Measurements from ENCODE around the gene SPG11.
"Not testable (repeated sequence)": the region's sequence is repeated elsewhere in the genome, so short reads cannot be mapped to it uniquely, and the experiment has no call there.

SPG11 gene

GRCh38 chr15:44554934-44555723 is 108.3 kb downstream of the SPG11 start:
- H3K27ac ChIP-seq: peak overlapping the region; percentile 1; the same call in 1 of the 2 replicates
- TF ChIP-seq CTCF (IDR thresholded peaks at IDR 0.05) (no peak), ZFX (IDR thresholded peaks at IDR 0.05; ENCODE audit: borderline replicate concordance) (no peak)

GRCh38 chr15:44550734-44551133 is 112.7 kb downstream of the SPG11 start:
- no peak overlapping the region for H3K27ac ChIP-seq

GRCh38 chr15:44550256-44550655 is 113.2 kb downstream of the SPG11 start:
- TF ChIP-seq ZFX (IDR thresholded peaks at IDR 0.05; ENCODE audit: borderline replicate concordance) (no peak), CTCF (IDR thresholded peaks at IDR 0.05) (peak; percentile 60)
- peak overlapping the region; percentile 8; the same call in 1 of the 2 replicates for H3K27ac ChIP-seq

More at GRCh38 chr15:44550734-44551133, 112.7 kb downstream of the SPG11 start:
- TF ChIP-seq CTCF (IDR thresholded peaks at IDR 0.05): no peak
- no peak for TF ChIP-seq ZFX (IDR thresholded peaks at IDR 0.05; ENCODE audit: borderline replicate concordance)

GRCh38 chr15:44549152-44549551 is 114.3 kb downstream of the SPG11 start:
- not testable (repeated sequence) for H3K27ac ChIP-seq

- peak; percentile 41 for TF ChIP-seq CTCF (IDR thresholded peaks at IDR 0.05)
- no peak for TF ChIP-seq ZFX (IDR thresholded peaks at IDR 0.05; ENCODE audit: borderline replicate concordance)
- H3K27ac ChIP-seq: no peak overlapping the region
Measured at GRCh38 chr15:44545913-44546802, 117.3 kb downstream of the SPG11 start.

GRCh38 chr15:44544745-44545144 is 118.7 kb downstream of the SPG11 start:
- not testable (repeated sequence) for H3K27ac ChIP-seq

- TF ChIP-seq ZFX (IDR thresholded peaks at IDR 0.05; ENCODE audit: borderline replicate concordance): no peak
- no peak for TF ChIP-seq CTCF (IDR thresholded peaks at IDR 0.05)
Measured at GRCh38 chr15:44542596-44542995, 120.9 kb downstream of the SPG11 start.

More at GRCh38 chr15:44542596-44542995, 120.9 kb downstream of the SPG11 start:
- H3K27ac ChIP-seq: no peak overlapping the region
